Measurements from ENCODE around the gene PLS3. TPM values are rescaled to one million over a fixed set of nuclear protein-coding genes. Genes with fewer than 3 reads are reported as not detected.

Gene PLS3
- total and polyA plus RNA-seq, 2 donors from 2014 or later, result 97.4 to 110 TPM

- intact Hi-C loops (cut with DNase I), result no loop called here
- no peak overlapping the region for H3K9ac ChIP-seq (ENCODE audit: low read length in 3 of 3)
- H3K9me3 ChIP-seq (ENCODE audit: control insufficient read depth in 2 of 3, insufficient read depth in 1 of 3, low read length in 3 of 3), result no peaks in the 10 kb centered on the region
- H3K4me1 ChIP-seq (ENCODE audit: control insufficient read depth in 2 of 3, insufficient read depth in 2 of 3, low read depth in 1 of 3, low read length in 3 of 3), result no peaks in the 10 kb centered on the region
- H3K27ac ChIP-seq (ENCODE audit: low read depth in 2 of 2, low read length in 2 of 2), result no peak overlapping the region
- H3K36me3 ChIP-seq (ENCODE audit: control insufficient read depth in 2 of 3, insufficient read depth in 3 of 3, low read length in 3 of 3), result no peaks in the 10 kb centered on the region
- TF ChIP-seq, protein P1, sequence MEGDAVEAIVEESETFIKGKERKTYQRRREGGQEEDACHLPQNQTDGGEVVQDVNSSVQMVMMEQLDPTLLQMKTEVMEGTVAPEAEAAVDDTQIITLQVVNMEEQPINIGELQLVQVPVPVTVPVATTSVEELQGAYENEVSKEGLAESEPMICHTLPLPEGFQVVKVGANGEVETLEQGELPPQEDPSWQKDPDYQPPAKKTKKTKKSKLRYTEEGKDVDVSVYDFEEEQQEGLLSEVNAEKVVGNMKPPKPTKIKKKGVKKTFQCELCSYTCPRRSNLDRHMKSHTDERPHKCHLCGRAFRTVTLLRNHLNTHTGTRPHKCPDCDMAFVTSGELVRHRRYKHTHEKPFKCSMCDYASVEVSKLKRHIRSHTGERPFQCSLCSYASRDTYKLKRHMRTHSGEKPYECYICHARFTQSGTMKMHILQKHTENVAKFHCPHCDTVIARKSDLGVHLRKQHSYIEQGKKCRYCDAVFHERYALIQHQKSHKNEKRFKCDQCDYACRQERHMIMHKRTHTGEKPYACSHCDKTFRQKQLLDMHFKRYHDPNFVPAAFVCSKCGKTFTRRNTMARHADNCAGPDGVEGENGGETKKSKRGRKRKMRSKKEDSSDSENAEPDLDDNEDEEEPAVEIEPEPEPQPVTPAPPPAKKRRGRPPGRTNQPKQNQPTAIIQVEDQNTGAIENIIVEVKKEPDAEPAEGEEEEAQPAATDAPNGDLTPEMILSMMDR (IDR thresholded peaks at IDR 0.05; ENCODE audit: borderline replicate concordance, extremely low read depth, insufficient read depth), result no peak
- H3K4me3 ChIP-seq (ENCODE audit: low read length in 3 of 3), result no peak overlapping the region
- no peak for FAIRE-seq
- DNase-seq, result no peak
- peaks cover 2% of the 10 kb centered on the region for H3K27me3 ChIP-seq (ENCODE audit: control insufficient read depth, insufficient read depth, low read length)
Measured at GRCh38 chrX:115521741-115522140, 39.2 kb upstream of the PLS3 start.

DNA sequence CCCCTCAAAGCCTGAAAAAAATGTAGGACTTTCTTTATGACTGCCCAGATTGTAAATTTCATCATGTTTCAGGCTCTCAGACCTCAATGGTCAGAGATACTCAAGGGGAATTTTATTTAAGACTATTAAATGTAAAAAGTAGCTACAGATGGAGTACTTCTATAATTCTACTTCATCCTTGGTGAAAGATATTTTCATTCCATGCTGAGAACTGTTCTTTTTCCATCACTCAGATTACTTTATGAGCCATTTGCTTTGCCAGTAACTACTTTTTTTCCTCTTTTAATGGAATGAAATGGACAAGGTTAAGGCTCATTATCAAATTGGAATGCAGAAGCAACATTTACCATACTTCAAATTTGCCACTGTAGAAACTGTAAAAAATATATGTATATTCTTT is 38.0 kb upstream of the PLS3 start:
- Histone ChIP-seq H3K9me3 (ENCODE audit: control insufficient read depth in 2 of 3, insufficient read depth in 1 of 3, low read length in 3 of 3) (no peaks in the 10 kb centered on the region), H3K36me3 (ENCODE audit: control insufficient read depth in 2 of 3, insufficient read depth in 3 of 3, low read length in 3 of 3) (no peaks in the 10 kb centered on the region), H3K4me1 (ENCODE audit: control insufficient read depth in 2 of 3, insufficient read depth in 2 of 3, low read depth in 1 of 3, low read length in 3 of 3) (no peaks in the 10 kb centered on the region), H3K4me3 (ENCODE audit: low read length in 3 of 3) (no peak overlapping the region), H3K27me3 (ENCODE audit: control insufficient read depth, insufficient read depth, low read length) (peaks cover 2% of the 10 kb centered on the region), H3K9ac (ENCODE audit: low read length in 3 of 3) (no peak overlapping the region), H3K27ac (ENCODE audit: low read depth in 2 of 2, low read length in 2 of 2) (no peak overlapping the region)
- FAIRE-seq (no peak), DNase-seq (no peak)
- intact Hi-C loops (cut with DNase I), result no loop called here
- TF ChIP-seq, protein P1 (IDR thresholded peaks at IDR 0.05; ENCODE audit: borderline replicate concordance, extremely low read depth, insufficient read depth), result no peak

DNA sequence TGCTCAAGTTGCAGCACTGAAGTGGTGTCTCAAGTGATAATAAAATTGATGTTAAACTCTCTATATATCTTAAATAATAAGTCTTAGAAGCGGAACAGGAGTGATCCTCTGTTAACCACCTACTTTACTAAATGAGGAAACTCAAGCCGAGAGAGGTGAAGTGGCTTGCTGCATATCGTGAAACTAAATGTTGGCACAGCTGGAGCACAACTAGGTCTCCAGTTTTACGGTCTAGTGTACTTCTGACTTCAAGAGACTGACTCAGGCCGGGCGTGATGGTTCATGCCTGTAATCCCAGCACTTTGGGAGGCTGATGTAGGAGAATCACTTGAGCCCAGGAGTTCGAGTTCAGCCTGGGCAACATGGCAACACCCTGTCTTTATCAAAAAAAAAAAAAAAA is 35.5 kb upstream of the PLS3 start:
- no peak overlapping the region for H3K27ac ChIP-seq (ENCODE audit: low read depth in 2 of 2, low read length in 2 of 2)
- intact Hi-C loops (cut with DNase I), result no loop called here
- DNase-seq, result no peak

More for the DNA sequence above, 35.5 kb upstream of the PLS3 start:
- Histone ChIP-seq H3K27me3 (ENCODE audit: control insufficient read depth, insufficient read depth, low read length) (peaks cover 2% of the 10 kb centered on the region), H3K9me3 (ENCODE audit: control insufficient read depth in 2 of 3, insufficient read depth in 1 of 3, low read length in 3 of 3) (no peaks in the 10 kb centered on the region), H3K9ac (ENCODE audit: low read length in 3 of 3) (no peak overlapping the region), H3K4me3 (ENCODE audit: low read length in 3 of 3) (no peak overlapping the region), H3K4me1 (ENCODE audit: control insufficient read depth in 2 of 3, insufficient read depth in 2 of 3, low read depth in 1 of 3, low read length in 3 of 3) (no peaks in the 10 kb centered on the region), H3K36me3 (ENCODE audit: control insufficient read depth in 2 of 3, insufficient read depth in 3 of 3, low read length in 3 of 3) (no peaks in the 10 kb centered on the region)
- peak; percentile 29 for FAIRE-seq
- TF ChIP-seq, protein P1 (IDR thresholded peaks at IDR 0.05; ENCODE audit: borderline replicate concordance, extremely low read depth, insufficient read depth), result no peak

Data from kidney (tissue), 14 donors.